NCI-H2081 treated with DMSO at 0.1 percent for 48 hours (cell line): ENCODE measurements around the gene LHFPL2.

Source experiments
- DNase-seq: peaks from one replicate; lab custom pipeline; 2025; lab: John Stamatoyannopoulos, UW

The LHFPL2 gene

GRCh38 chr5:78567617-78568016 lies 81.0 kb downstream of the LHFPL2 start:
- no peak for DNase-seq

- no peak for DNase-seq
These were observed 81.7 kb downstream of the LHFPL2 start for GRCh38 chr5:78566747-78567425.

- no peak for DNase-seq
These were observed 83.2 kb downstream of the LHFPL2 start for GRCh38 chr5:78565395-78565794.

- no peak for DNase-seq
These were observed 85.0 kb downstream of the LHFPL2 start for GRCh38 chr5:78563621-78564020.

GRCh38 chr5:78562714-78563330 lies 85.8 kb downstream of the LHFPL2 start:
- DNase-seq, result no peak

- no peak for DNase-seq
These were observed 86.6 kb downstream of the LHFPL2 start for GRCh38 chr5:78562001-78562400.

- DNase-seq, result no peak
These were observed 87.3 kb downstream of the LHFPL2 start for GRCh38 chr5:78561261-78561660.

GRCh38 chr5:78560000-78560855 lies 88.3 kb downstream of the LHFPL2 start:
- DNase-seq, result no peak

GRCh38 chr5:78557601-78558000 lies 91.0 kb downstream of the LHFPL2 start:
- DNase-seq, result no peak

GRCh38 chr5:78555870-78556269 lies 92.7 kb downstream of the LHFPL2 start:
- DNase-seq, result no peak

- no peak for DNase-seq
These were observed 93.9 kb downstream of the LHFPL2 start for GRCh38 chr5:78554670-78555069.

GRCh38 chr5:78553580-78554353 lies 94.8 kb downstream of the LHFPL2 start:
- DNase-seq, result no peak

- no peak for DNase-seq
These were observed 95.7 kb downstream of the LHFPL2 start for GRCh38 chr5:78552729-78553342.

- no peak for DNase-seq
These were observed 97.7 kb downstream of the LHFPL2 start for GRCh38 chr5:78550891-78551290.

- no peak for DNase-seq
These were observed 99.5 kb downstream of the LHFPL2 start for GRCh38 chr5:78549043-78549442.

GRCh38 chr5:78547731-78548615 lies 100.6 kb downstream of the LHFPL2 start:
- DNase-seq, result no peak

GRCh38 chr5:78547183-78547582 lies 101.4 kb downstream of the LHFPL2 start:
- DNase-seq, result no peak

- no peak for DNase-seq
These were observed 102.1 kb downstream of the LHFPL2 start for GRCh38 chr5:78546276-78546996.

- no peak for DNase-seq
These were observed 103.2 kb downstream of the LHFPL2 start for GRCh38 chr5:78545406-78545805.

- no peak for DNase-seq
These were observed 103.9 kb downstream of the LHFPL2 start for GRCh38 chr5:78544561-78545201.
